ENCODE results near the gene YEATS2. TPM values are rescaled to one million over a fixed set of nuclear protein-coding genes. Genes with fewer than 3 reads are reported as not detected.
A peak's percentile ranks its signal among the peaks of the same experiment; 100 is the strongest.

The YEATS2 gene
- total and polyA plus RNA-seq, 2 of the 4 experiments (the other 2 are of a cell fraction), result 30.1 to 43.0 TPM

GRCh38 chr3:183845090-183845489 lies 147.5 kb downstream of the YEATS2 start:
- POLR2A ChIA-PET (ENCODE audit: unreplicated experiment), result no interaction called here
- peak; percentile 16 for ATAC-seq (ENCODE audit: low read depth)
- H4K5ac ChIP-seq (ENCODE audit: low read depth, low read length), result 0 out of 2 replicates have a peak overlapping the region, but pooled peaks have one; percentile 49

More at GRCh38 chr3:183845090-183845489, 147.5 kb downstream of the YEATS2 start:
- H3K56ac ChIP-seq (ENCODE audit: extremely low read depth, insufficient read depth, low read length), result no peak overlapping the region
- intact Hi-C loops (cut with micrococcal nuclease) (no loop called here), in situ Hi-C loops (cut with MboI; ENCODE audit: low sequenced_read_pairs) (no loop called here), dilution Hi-C loops (cut with HindIII; ENCODE audit: low sequenced_read_pairs, unreplicated experiment) (no loop called here)
- H2AK5ac ChIP-seq (ENCODE audit: low read depth, low read length), result 0 out of 2 replicates have a peak overlapping the region, but pooled peaks have one; percentile 31
- H2BK15ac ChIP-seq (ENCODE audit: low read depth, low read length), result peak overlapping the region; percentile 43; the same call in 1 of the 3 replicates
- no peak overlapping the region; the same call in 1 of the 2 replicates for H3K4ac ChIP-seq (ENCODE audit: low read depth, low read length)
- peaks cover 9% of the 10 kb centered on the region; the same call in 1 of the 2 replicates for H3K9me1 ChIP-seq (ENCODE audit: insufficient read depth, low read length)
- H3K79me1 ChIP-seq (ENCODE audit: low read depth in 1 of 2, low read length in 2 of 2), result peaks cover 13% of the 10 kb centered on the region in 2 experiments
- H2AK9ac ChIP-seq (replicated peaks; ENCODE audit: low read depth, low read length, poor library complexity), result no peak overlapping the region
- H3K9me3 ChIP-seq (ENCODE audit: control insufficient read depth, insufficient read depth, low read length), result no peaks in the 10 kb centered on the region
- peak overlapping the region; percentile 65 for H3K27ac ChIP-seq (ENCODE audit: insufficient read depth, low read length)
- peak overlapping the region; percentile 61 for H2BK5ac ChIP-seq (ENCODE audit: low read depth, low read length, poor library complexity, severe bottlenecking)
- H2BK120ac ChIP-seq (ENCODE audit: low read depth, low read length), result 0 out of 2 replicates have a peak overlapping the region, but pooled peaks have one; percentile 3
- H2AFZ ChIP-seq (replicated peaks; ENCODE audit: low read length, poor library complexity), result no peak overlapping the region
- no peak overlapping the region for H3K4me3 ChIP-seq (ENCODE audit: insufficient read depth, low read depth, low read length)
- CTCF ChIA-PET, result interaction anchor here (1.9 kb wide), 1 partner anchor 19 kb away, joined by 4 read pairs; the partner anchor contains the start of gene MAP6D1
- peak overlapping the region; percentile 28; the same call in 1 of the 2 replicates for H3K18ac ChIP-seq (ENCODE audit: low read depth, low read length)
- no peak for DNase-seq
- H4K8ac ChIP-seq (ENCODE audit: low read depth in 2 of 2, low read length in 2 of 2), result peak overlapping the region in 1 of 2 experiments; percentile 34; a peak in 2 of 4 replicates
- no peak overlapping the region for H3K9ac ChIP-seq (ENCODE audit: low read depth, low read length)
- H3K4me2 ChIP-seq (ENCODE audit: low read depth, low read length), result peak overlapping the region; percentile 73
- no TSS peak for BruUV-seq (replicated peaks)
- peak overlapping the region; percentile 53; the same call in 1 of the 2 replicates for H3K23ac ChIP-seq (ENCODE audit: low read depth, low read length)
- no CpG with 5 or more reads among the region's 4 CpGs for WGBS, 2 experiments (ENCODE audit: extremely low coverage in 2 of 2, insufficient read length in 1 of 2)
- H2BK20ac ChIP-seq (ENCODE audit: low read depth, low read length), result peak overlapping the region; percentile 6; the same call in 1 of the 2 replicates
- H3K4me1 ChIP-seq (ENCODE audit: control insufficient read depth, insufficient read depth, low read length), result peaks cover 8% of the 10 kb centered on the region
- H3K27me3 ChIP-seq (ENCODE audit: control insufficient read depth, insufficient read depth, low read length), result no peaks in the 10 kb centered on the region
- peaks cover 22% of the 10 kb centered on the region for H3K36me3 ChIP-seq (ENCODE audit: control insufficient read depth, insufficient read depth, low read length)
- H3K14ac ChIP-seq (replicated peaks; ENCODE audit: low read depth, low read length), result peak overlapping the region; percentile 26; the same call in 1 of the 2 replicates
- TF ChIP-seq RFX5 (IDR thresholded peaks at IDR 0.05; ENCODE audit: low read depth, low read length), result no peak
- TF ChIP-seq, protein P1, sequence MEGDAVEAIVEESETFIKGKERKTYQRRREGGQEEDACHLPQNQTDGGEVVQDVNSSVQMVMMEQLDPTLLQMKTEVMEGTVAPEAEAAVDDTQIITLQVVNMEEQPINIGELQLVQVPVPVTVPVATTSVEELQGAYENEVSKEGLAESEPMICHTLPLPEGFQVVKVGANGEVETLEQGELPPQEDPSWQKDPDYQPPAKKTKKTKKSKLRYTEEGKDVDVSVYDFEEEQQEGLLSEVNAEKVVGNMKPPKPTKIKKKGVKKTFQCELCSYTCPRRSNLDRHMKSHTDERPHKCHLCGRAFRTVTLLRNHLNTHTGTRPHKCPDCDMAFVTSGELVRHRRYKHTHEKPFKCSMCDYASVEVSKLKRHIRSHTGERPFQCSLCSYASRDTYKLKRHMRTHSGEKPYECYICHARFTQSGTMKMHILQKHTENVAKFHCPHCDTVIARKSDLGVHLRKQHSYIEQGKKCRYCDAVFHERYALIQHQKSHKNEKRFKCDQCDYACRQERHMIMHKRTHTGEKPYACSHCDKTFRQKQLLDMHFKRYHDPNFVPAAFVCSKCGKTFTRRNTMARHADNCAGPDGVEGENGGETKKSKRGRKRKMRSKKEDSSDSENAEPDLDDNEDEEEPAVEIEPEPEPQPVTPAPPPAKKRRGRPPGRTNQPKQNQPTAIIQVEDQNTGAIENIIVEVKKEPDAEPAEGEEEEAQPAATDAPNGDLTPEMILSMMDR (conservative IDR thresholded peaks at IDR 0.05; ENCODE audit: low read depth, low read length), result no peak
- no peak for TF ChIP-seq MXI1 (IDR thresholded peaks at IDR 0.05; ENCODE audit: borderline replicate concordance, low read depth, low read length)
- no peak for TF ChIP-seq CEBPB (IDR thresholded peaks at IDR 0.05; ENCODE audit: low read depth, low read length)
- TF ChIP-seq RAD21 (IDR thresholded peaks at IDR 0.05; ENCODE audit: low read length), result no peak
- no peak for TF ChIP-seq RCOR1 (IDR thresholded peaks at IDR 0.05; ENCODE audit: insufficient replicate concordance, low read length)
- no peak for TF ChIP-seq FOS (IDR thresholded peaks at IDR 0.05; ENCODE audit: low read depth, low read length)
- TF ChIP-seq NFE2L2 (IDR thresholded peaks at IDR 0.05; ENCODE audit: low read depth, low read length), result no peak
- no peak for TF ChIP-seq BHLHE40 (IDR thresholded peaks at IDR 0.05; ENCODE audit: low read depth, low read length)
- TF ChIP-seq MAFK (IDR thresholded peaks at IDR 0.05; ENCODE audit: low read depth, low read length), result no peak
- TF ChIP-seq, protein P2, sequence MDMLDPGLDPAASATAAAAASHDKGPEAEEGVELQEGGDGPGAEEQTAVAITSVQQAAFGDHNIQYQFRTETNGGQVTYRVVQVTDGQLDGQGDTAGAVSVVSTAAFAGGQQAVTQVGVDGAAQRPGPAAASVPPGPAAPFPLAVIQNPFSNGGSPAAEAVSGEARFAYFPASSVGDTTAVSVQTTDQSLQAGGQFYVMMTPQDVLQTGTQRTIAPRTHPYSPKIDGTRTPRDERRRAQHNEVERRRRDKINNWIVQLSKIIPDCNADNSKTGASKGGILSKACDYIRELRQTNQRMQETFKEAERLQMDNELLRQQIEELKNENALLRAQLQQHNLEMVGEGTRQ (IDR thresholded peaks at IDR 0.05; ENCODE audit: low read depth, low read length), result no peak
- H4K20me1 ChIP-seq (ENCODE audit: insufficient read depth, low read length), result 0 out of 2 replicates have a peak, but pooled peaks cover 3% of the 10 kb centered on the region
- peak overlapping the region; percentile 27; the same call in 1 of the 2 replicates for H4K91ac ChIP-seq (ENCODE audit: insufficient read depth, low read depth, low read length)

Data from IMR-90 (cell line).